ENCODE data around the gene PGPEP1.

Gene PGPEP1

DNA sequence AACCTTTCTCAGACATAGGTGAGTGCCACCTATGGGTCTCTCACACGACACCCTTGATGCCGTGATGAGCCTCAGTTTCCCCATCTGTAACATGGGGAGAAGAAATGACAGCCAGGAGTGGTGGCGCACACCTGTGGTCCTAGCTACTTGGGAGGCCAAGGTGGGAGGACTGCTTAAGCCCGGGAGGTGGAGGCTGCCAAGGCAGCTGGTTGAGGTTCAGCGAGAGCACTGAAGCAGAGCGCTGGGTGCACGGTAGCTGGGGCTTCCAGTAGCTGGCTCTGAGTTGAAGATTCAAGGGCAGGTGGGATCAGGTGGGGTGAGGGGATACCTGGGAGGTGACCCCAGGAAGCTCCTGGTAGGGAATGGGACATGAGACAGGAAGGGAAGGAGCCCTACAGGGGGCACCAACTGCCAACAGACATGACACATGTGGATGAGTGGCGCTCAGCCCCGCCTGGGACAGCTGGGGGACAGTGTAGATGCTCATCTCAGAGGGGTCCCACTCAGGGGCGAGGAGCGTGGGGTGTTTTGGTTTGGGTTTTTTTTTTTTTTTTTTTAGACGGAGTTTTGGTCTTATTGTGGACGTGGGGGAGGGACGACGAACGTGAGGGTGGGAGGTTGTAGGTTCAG is 72.3 kb downstream of the PGPEP1 start:
- no peak overlapping the region for H3K4me3 ChIP-seq (ENCODE audit: low read depth, low read length)
- no peak for DNase-seq (ENCODE audit: low read depth)
- TF ChIP-seq, protein P1, sequence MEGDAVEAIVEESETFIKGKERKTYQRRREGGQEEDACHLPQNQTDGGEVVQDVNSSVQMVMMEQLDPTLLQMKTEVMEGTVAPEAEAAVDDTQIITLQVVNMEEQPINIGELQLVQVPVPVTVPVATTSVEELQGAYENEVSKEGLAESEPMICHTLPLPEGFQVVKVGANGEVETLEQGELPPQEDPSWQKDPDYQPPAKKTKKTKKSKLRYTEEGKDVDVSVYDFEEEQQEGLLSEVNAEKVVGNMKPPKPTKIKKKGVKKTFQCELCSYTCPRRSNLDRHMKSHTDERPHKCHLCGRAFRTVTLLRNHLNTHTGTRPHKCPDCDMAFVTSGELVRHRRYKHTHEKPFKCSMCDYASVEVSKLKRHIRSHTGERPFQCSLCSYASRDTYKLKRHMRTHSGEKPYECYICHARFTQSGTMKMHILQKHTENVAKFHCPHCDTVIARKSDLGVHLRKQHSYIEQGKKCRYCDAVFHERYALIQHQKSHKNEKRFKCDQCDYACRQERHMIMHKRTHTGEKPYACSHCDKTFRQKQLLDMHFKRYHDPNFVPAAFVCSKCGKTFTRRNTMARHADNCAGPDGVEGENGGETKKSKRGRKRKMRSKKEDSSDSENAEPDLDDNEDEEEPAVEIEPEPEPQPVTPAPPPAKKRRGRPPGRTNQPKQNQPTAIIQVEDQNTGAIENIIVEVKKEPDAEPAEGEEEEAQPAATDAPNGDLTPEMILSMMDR (conservative IDR thresholded peaks at IDR 0.05; ENCODE audit: low read depth, low read length), result peak; percentile 14

DNA sequence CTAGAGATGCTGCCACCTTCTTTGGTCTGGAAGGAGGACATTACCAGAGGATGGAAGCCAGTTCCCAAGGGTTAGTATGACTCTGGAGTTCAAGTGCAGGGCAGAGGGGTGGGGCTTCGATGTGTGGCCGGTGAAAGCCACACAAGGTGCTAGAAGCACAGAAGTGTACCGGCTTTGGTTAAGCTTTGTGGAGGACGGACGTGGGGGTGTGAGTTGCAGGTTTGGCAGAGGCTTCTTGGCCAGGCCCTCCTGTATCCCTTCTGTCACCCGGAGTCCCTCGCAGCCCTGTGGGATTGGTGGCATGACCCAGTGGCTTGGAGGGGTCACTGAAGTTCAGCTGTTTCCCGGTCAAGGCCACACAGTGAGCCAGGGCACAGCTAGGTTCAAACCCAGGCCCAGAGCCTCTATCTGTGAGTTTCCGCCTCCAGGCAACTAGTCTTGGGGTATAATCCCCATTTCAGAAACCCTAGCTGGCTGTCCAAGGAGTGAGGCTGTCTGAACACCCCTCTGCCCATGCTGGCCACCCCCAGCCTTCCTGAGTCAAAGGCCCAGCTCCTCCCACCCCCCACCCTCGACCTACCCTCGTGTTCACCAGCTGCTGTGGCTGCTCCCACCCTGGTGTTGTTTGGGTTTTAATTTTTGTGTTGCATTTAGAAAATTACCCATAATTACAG is 74.2 kb downstream of the PGPEP1 start:
- DNase-seq (ENCODE audit: low read depth), result peak; percentile 48
- H3K4me3 ChIP-seq (ENCODE audit: low read depth, low read length), result peak overlapping the region; percentile 49
- TF ChIP-seq, protein P1 (conservative IDR thresholded peaks at IDR 0.05; ENCODE audit: low read depth, low read length), result no peak

DNA sequence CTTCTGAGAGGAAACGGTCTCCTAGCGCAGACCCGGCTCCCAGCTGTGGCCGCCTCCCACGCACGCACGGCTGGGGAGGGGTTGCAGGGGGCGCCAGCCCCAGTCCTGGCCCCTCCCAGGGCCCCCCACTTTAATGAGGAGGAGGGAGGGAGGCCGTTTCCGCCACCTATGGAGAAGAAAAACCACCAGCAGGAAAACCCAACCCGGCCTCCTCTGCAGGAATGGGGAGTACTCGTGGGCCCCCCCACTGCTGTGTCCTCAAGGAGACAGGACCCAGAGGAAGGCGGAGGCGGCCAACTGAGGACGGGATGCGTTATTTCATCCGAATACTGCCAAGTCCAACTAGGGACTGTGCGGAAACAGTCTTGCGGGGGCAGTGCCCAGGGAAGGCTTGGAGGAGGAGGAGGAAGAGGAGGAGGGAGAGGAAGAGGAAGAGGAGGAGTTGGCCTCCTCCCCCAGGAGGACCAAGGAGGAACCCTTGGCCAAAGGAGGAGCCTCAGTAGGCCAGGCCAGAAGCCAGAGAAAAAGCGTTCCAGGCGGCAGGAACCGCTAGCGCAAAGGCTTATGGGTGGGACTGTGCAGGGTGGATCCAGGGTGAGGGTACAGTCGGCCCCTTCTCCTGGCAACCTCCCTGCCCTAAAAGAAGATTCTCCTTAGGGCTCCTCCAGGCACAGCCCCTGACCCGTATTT is 74.9 kb downstream of the PGPEP1 start:
- TF ChIP-seq, protein P1 (conservative IDR thresholded peaks at IDR 0.05; ENCODE audit: low read depth, low read length), result no peak
- peak; percentile 85 for DNase-seq (ENCODE audit: low read depth)
- H3K4me3 ChIP-seq (ENCODE audit: low read depth, low read length), result peak overlapping the region; percentile 49

DNA sequence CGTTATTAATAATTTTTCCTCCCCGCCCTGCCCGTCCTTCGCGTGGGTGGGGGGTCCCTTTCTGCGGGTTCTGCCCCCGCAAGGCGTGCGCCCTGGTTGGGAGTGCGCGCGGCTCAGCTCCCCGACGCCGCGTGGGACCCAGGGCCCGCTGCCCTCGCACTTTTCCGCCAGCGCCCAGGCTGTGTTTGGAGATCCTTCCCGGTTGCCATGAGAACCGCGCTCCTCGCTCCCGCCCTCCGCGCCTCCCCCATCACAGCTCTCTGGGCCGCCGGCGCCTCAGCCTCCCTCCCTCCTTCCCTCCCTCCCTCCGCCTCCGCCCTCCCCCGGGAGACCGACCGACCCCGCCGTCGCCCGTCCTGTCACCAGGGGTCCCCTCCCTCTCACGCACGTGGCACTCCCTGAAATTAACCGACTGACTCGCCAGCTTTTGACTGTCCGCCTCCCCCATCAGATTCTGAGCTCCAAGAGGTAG is 76.4 kb downstream of the PGPEP1 start:
- TF ChIP-seq, protein P1 (conservative IDR thresholded peaks at IDR 0.05; ENCODE audit: low read depth, low read length), result no peak
- DNase-seq (ENCODE audit: low read depth), result peak; percentile 94
- peak overlapping the region; percentile 47 for H3K4me3 ChIP-seq (ENCODE audit: low read depth, low read length)

DNA sequence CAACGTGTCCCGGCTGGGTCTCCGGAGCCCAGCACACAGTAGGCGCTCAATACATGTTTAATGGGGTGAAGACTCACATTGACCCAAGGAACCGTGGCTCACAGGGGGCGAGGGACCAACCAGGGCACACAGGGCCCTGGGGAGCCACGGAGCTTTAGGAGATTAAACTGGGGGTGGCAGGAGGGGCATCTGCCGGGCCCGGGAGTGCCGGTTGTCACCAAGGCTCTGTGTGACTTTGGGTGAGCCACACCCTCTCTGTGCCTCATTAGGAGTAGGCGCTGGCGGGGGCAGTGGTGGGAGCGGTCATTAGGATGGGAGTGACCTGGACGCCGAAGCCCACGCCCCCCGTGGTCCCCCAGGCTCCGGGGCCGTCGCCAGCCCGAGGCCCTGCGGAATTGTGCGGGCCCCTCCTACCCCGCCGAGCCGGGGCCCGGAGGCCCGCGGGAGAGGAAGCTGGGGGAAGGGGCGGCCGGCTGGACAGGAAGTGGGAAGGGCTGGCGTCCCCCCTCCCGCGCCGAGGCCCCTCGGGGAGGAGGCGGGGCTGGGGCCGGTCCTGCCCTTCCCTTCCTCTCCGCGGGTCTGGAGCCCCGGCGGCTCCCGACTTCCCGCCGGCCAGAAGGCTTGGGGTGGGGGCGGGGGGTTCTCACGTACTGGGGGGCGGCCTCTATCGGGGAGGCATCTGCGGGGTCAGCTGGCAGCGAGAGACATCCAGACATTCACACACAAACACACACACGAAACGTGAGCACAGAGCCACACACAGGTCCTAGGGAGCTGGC is 77.0 kb downstream of the PGPEP1 start:
- TF ChIP-seq, protein P1 (conservative IDR thresholded peaks at IDR 0.05; ENCODE audit: low read depth, low read length), result no peak
- peak; percentile 88 for DNase-seq (ENCODE audit: low read depth)
- peak overlapping the region; percentile 47 for H3K4me3 ChIP-seq (ENCODE audit: low read depth, low read length)

DNA sequence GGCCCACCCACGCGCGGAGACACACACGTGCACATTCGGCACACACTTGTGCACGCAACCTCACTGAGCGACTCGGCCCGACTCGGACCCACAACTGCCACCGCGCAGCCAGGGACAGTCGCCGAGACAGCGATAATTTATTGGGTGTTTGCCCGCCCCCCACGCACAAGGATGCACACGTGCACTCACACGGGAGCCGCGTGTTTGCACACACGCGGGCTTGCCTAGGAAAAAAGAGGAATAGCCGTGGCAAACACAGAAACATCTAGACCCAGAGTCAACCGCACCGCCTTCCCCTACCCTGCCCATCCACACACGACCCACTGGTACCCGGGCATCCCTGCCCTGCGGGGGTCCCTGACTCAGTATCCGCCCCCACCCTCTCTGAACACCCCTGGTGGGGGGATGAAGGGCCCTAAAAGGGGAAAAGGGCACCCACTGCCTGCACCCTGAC is 77.7 kb downstream of the PGPEP1 start:
- peak overlapping the region; percentile 47 for H3K4me3 ChIP-seq (ENCODE audit: low read depth, low read length)
- no peak for DNase-seq (ENCODE audit: low read depth)
- TF ChIP-seq, protein P1 (conservative IDR thresholded peaks at IDR 0.05; ENCODE audit: low read depth, low read length), result no peak

All from choroid plexus epithelial cell (primary cell).